Measurements from ENCODE around the gene MAPK8IP1.

GRCh38 chr11:45909594-45910475 lies 24.4 kb downstream of the MAPK8IP1 start:
- TF ChIP-seq EP300 (IDR thresholded peaks at IDR 0.05) (no peak), POLR2A (IDR thresholded peaks at IDR 0.05) (no peak), POLR2AphosphoS5 (IDR thresholded peaks at IDR 0.05) (no peak)
- TF ChIP-seq, protein P1, sequence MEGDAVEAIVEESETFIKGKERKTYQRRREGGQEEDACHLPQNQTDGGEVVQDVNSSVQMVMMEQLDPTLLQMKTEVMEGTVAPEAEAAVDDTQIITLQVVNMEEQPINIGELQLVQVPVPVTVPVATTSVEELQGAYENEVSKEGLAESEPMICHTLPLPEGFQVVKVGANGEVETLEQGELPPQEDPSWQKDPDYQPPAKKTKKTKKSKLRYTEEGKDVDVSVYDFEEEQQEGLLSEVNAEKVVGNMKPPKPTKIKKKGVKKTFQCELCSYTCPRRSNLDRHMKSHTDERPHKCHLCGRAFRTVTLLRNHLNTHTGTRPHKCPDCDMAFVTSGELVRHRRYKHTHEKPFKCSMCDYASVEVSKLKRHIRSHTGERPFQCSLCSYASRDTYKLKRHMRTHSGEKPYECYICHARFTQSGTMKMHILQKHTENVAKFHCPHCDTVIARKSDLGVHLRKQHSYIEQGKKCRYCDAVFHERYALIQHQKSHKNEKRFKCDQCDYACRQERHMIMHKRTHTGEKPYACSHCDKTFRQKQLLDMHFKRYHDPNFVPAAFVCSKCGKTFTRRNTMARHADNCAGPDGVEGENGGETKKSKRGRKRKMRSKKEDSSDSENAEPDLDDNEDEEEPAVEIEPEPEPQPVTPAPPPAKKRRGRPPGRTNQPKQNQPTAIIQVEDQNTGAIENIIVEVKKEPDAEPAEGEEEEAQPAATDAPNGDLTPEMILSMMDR (IDR thresholded peaks at IDR 0.05) = no peak

Data from sigmoid colon (tissue), 4 donors.